Type B pancreatic cell (in vitro differentiated cells): ENCODE results near the gene SSU72. TPM values are rescaled to one million over a fixed set of nuclear protein-coding genes. Genes with fewer than 3 reads are reported as not detected.
"Not testable (repeated sequence)": the region's sequence is repeated elsewhere in the genome, so short reads cannot be mapped to it uniquely, and the experiment has no call there.

Experiments
- DNase-seq: peaks from one replicate; pipeline ENCODE4 v3.0.0; 2021; ENCODE audit warnings: mixed read lengths; ENCODE audit not compliant: unreplicated experiment; ENCODE audit errors: extremely low spot score
- H3K27ac Mint-ChIP-seq: 2 replicates; pipeline ENCODE4 v1.8.0; 2021; ENCODE audit warnings: mild to moderate bottlenecking, mixed read lengths
- H3K27me3 Mint-ChIP-seq: 2 replicates; pipeline ENCODE4 v1.8.0; 2021; ENCODE audit warnings: mixed read lengths
- H3K36me3 Mint-ChIP-seq: 2 replicates; pipeline ENCODE4 v1.8.0; 2021; ENCODE audit warnings: mixed read lengths
- H3K4me1 Mint-ChIP-seq: one replicate; pipeline ENCODE4 v1.8.0; 2021; ENCODE audit warnings: mixed read lengths; ENCODE audit not compliant: unreplicated experiment
- H3K4me3 Mint-ChIP-seq: 2 replicates; pipeline ENCODE4 v1.8.0; 2021; ENCODE audit warnings: mild to moderate bottlenecking, mixed read lengths
- H3K9me3 Mint-ChIP-seq: 2 replicates; pipeline ENCODE4 v1.8.0; 2021; ENCODE audit warnings: mixed read lengths
- total RNA-seq: library from RNA; stranded (reverse); gene quantifications from 2 replicates; pipeline ENCODE4 v1.2.1, GENCODE V29; 2021; ENCODE audit warnings: low replicate concordance
- TF ChIP-seq, protein P1 (sequence below): fragments of 200-600 bp; sonication (generic); conservative IDR thresholded peaks from 2 replicates; pipeline ENCODE4 v1.5.0; 2021; ENCODE audit warnings: antibody characterized with exemption, mild to moderate bottlenecking

SSU72 gene
- total RNA-seq, 1 donor from 2014 or later: 117 TPM

DNA sequence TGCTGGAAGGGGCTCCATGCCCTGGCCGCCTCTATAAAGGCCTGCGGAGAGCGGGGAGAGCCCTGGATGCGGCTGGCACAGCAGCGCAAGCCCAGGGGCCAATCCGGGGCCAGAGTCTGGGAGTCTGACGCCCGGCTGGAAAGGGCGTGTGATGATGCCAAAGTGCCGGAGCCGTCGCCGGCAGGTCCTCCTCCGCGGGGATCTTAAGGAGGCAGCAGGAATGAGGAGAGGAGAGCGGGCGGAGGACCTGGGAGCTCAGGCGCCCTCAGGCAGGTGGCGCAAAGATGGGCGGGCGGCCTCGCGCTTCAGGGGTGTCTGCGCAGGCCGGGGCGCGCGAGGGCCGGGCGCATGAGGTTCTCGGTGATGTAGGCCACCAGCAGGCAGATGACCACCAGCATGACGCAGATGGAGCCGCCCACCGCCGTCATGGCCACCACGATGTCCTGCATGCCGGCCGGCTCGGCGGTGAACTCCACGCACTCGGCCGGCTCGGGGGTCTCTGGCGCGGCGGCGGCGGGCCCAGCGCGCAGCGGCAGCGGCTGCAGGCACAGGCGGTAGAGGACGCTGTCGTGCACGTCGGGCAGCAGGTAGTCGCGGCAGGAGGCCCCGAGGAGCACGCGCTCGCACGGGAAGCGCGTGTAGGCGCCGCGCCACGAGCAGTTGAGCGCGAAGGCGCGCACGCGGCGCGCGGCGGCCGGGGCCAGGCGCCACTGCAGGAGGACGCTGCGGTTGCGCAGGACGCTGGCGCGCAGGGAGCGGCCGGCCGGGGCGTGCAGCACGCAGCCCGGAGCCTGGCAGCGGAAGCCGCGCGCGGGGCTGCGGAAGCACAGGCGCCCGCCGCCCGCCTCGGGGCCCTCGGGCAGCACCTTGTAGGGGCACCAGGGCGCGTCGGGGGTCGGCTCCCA is 24.6 kb upstream of the SSU72 start:
- Mint-ChIP-seq H3K4me3 (peak overlapping the region; percentile 87), H3K27ac (peak overlapping the region; percentile 55), H3K36me3 (no peaks in the 10 kb centered on the region), H3K4me1 (no peaks in the 10 kb centered on the region), H3K9me3 (no peaks in the 10 kb centered on the region), H3K27me3 (peaks cover 35% of the 10 kb centered on the region)
- no peak for DNase-seq
- TF ChIP-seq, protein P1, sequence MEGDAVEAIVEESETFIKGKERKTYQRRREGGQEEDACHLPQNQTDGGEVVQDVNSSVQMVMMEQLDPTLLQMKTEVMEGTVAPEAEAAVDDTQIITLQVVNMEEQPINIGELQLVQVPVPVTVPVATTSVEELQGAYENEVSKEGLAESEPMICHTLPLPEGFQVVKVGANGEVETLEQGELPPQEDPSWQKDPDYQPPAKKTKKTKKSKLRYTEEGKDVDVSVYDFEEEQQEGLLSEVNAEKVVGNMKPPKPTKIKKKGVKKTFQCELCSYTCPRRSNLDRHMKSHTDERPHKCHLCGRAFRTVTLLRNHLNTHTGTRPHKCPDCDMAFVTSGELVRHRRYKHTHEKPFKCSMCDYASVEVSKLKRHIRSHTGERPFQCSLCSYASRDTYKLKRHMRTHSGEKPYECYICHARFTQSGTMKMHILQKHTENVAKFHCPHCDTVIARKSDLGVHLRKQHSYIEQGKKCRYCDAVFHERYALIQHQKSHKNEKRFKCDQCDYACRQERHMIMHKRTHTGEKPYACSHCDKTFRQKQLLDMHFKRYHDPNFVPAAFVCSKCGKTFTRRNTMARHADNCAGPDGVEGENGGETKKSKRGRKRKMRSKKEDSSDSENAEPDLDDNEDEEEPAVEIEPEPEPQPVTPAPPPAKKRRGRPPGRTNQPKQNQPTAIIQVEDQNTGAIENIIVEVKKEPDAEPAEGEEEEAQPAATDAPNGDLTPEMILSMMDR: peak; percentile 39

DNA sequence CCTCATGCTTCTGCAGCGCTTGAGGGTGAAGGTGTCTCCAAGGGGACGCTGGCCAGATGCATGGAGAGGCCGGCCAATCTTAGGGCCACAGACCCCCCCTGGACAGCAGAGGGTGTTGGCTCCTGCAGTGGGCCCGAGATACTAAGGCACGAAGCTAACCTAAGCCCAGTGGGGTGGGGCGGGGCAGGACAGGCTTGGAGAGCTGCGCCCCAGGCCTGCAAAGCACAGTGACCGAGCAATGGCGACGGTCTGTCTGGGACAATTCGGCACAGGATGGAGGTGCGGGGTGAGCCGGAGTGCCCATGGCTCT is 24.0 kb upstream of the SSU72 start:
- Mint-ChIP-seq H3K9me3 (no peaks in the 10 kb centered on the region), H3K4me3 (peak overlapping the region; percentile 87), H3K27me3 (peaks cover 35% of the 10 kb centered on the region), H3K36me3 (no peaks in the 10 kb centered on the region), H3K4me1 (no peaks in the 10 kb centered on the region), H3K27ac (peak overlapping the region; percentile 55)
- TF ChIP-seq, protein P1: no peak
- DNase-seq: no peak

DNA sequence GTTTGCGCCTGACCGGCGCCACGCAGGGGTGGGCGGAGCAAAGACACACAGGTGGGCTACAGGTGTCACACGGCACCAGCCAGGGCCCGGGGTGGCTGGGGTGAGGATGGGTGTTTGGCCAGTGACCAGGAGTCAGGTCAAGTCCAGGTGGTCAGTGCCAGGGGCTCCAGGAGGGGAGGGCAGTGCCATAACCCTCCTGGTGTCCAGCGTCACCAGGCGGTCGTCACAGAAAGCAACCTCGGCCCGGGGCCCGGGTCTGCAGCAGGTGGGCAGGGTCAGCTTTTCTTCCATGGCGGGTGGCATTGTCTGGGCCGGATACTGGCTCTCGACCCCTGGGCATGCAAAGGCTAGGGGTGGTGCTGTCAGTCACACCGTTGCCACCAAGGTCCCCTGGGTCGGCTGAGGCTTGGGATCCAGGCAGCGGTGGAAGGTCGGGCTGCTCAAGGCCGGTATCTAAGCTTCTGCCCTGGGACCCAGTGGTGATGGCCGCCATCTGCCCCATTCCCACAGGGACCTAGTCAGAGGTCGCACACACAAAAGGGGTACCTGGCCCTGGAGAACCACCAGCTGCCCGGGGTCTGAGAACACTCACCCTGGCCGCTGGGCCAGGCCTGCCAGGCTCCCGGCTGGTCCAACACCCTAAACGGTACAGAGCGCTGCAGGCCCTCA is 23.5 kb upstream of the SSU72 start:
- H3K27me3 Mint-ChIP-seq: peaks cover 34% of the 10 kb centered on the region
- peak overlapping the region; percentile 87 for H3K4me3 Mint-ChIP-seq
- TF ChIP-seq, protein P1: no peak
- no peak overlapping the region for H3K27ac Mint-ChIP-seq
- DNase-seq: no peak
- no peaks in the 10 kb centered on the region for H3K36me3 Mint-ChIP-seq
- no peaks in the 10 kb centered on the region for H3K4me1 Mint-ChIP-seq
- no peaks in the 10 kb centered on the region for H3K9me3 Mint-ChIP-seq

DNA sequence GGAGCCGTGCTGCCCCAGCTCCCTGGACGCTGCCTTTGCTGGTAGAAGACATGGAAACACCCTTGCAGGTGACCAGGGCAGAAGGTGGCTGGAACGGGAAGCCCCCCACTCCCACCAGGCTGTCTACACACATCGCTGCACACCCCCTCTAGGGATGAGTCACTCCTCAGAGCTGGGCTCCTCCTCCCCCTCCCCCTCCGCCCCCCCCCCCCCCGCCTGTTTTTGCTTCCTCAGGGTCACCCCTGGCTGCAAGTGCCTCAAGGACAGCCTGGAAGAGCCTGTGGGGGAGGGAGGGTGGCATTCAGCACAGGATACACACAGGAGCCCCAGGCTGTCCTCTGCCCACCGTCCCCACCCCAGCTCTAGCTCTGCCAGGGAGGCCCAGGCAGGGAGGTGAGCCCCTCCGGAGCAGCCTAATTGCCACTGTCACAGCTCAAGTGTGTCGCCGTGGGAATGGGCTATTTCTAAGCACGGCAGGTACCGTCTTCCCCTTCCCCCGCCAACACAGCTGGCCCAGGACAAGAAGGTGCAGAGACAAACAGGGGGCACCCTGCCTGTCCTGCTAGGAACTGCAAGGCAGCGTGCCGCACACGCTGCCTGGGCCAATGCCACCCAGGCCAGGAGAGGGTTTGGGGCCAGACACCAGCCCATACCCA is 22.7 kb upstream of the SSU72 start:
- H3K27ac Mint-ChIP-seq: no peak overlapping the region
- no peak for DNase-seq
- no peaks in the 10 kb centered on the region for H3K4me1 Mint-ChIP-seq
- TF ChIP-seq, protein P1: peak; percentile 56
- peak overlapping the region; percentile 74 for H3K4me3 Mint-ChIP-seq
- H3K27me3 Mint-ChIP-seq: peaks cover 31% of the 10 kb centered on the region
- no peaks in the 10 kb centered on the region for H3K36me3 Mint-ChIP-seq
- H3K9me3 Mint-ChIP-seq: no peaks in the 10 kb centered on the region

DNA sequence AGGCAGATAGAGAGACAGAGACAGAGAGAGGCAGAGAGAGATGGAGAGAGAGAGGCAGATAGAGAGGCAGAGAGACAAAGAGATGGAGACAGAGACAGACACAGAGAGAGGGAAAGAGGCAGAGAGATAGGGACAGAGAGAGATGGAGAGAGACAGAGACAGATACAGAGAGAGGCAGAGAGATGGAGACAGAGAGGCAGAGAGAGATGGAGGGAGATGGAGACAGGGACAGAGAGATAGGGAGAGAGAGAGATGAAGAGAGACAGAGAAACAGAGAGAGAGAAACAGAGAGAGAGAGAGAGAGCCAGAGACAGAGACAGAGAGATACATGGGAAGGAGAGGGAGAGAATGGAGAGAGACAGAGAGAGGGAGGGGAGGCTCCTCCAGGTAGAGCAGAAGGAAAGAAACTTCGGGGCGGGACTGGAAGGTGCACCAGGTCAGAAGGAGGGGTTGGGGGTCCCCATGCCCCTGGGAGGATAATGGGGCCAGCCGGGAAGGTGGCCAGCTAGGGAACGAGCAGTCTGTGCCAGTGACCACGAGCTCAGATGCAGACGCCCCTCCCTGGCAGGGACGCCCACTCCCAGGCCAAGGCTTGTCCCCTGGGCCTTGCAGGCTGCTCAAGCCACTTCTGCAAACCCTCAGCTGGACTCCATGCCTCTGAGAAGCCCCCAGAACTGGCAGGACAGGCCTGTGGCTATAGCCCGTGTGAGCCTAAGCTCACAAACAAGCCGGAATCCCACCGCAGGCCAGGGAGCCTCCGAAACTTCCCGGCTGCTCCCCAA is 22.0 kb upstream of the SSU72 start:
- no peak for DNase-seq
- Mint-ChIP-seq H3K4me3 (no peak overlapping the region), H3K36me3 (no peaks in the 10 kb centered on the region), H3K4me1 (no peaks in the 10 kb centered on the region), H3K9me3 (no peaks in the 10 kb centered on the region), H3K27me3 (peaks cover 27% of the 10 kb centered on the region), H3K27ac (no peak overlapping the region)
- TF ChIP-seq, protein P1: no peak

DNA sequence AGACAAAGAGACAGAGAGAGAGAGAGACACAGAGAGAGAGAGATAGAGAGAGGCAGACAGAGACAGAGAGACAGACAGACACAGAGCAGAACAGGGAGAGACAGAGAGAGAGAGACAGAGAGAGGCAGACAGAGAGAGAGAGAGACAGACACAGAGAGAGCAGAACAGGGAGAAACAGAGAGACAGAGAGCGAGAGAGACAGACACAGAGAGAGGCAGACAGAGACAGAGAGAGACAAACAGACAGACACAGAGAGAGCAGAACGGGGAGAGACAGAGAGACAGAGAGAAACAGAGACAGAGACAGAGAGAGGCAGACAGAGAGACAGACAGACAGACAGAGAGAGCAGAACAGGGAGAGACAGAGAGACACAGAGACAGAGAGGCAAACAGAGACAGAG is 20.7 kb upstream of the SSU72 start:
- H3K27me3 Mint-ChIP-seq: peaks cover 23% of the 10 kb centered on the region
- H3K36me3 Mint-ChIP-seq, H3K9me3 Mint-ChIP-seq, DNase-seq, H3K4me1 Mint-ChIP-seq, H3K27ac Mint-ChIP-seq, H3K4me3 Mint-ChIP-seq: not testable (repeated sequence)
